ENCODE results near the gene ZNF195. TPM values are rescaled to one million over a fixed set of nuclear protein-coding genes. Genes with fewer than 3 reads are reported as not detected.

ZNF195 gene
- total RNA-seq, 1 donor from 2014 or later: 72.2 TPM

DNA sequence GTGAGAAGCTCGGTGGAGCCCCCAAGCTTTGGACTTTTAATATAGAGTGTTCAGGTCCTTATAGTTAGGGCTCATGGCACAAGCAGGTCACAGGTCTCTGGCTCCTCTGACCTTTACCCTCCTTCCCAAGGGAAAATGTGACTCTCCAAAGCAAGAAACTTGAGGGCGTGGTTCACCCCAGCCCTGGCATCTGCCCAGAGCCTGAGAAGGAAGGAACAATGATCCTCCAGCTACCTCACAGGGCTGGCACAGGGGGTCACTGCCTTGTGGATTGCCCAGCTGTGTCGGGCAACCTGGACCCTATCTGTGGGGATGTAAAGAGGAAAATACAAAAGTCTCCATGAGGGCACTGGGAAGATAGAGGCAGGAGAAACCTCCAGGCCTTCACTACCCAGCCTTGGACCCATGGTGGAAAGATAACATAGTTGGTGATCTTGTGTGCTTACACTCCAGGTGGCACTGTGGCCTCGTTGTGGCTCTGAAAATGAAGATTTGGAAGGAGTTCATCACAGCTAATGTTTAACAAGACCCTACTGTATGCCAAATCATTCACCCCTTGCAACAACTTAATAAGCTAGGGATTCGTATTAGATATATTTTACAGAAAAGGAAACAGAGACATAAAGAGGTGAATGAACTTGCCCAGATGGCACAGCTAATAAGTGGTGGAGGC, 3.8 kb upstream of the ZNF195 start:
- Mint-ChIP-seq H3K4me1 (peaks cover 14% of the 10 kb centered on the region), H3K9me3 (peaks cover 34% of the 10 kb centered on the region), H3K27me3 (ENCODE audit: insufficient read depth, low read depth) (peaks cover 6% of the 10 kb centered on the region), H3K27ac (no peak overlapping the region), H3K4me3 (no peak overlapping the region), H3K36me3 (peaks cover 34% of the 10 kb centered on the region)
- Histone ChIP-seq H3K4me1 (peaks cover 18% of the 10 kb centered on the region), H3K36me3 (no peaks in the 10 kb centered on the region), H3K27ac (no peak overlapping the region), H3F3A (ENCODE audit: low read depth) (peaks cover 23% of the 10 kb centered on the region), H2AFZ (replicated peaks) (no peak overlapping the region), H3K27me3 (no peaks in the 10 kb centered on the region), H3K9me3 (ENCODE audit: low read depth) (no peaks in the 10 kb centered on the region), H3K4me2 (peak overlapping the region; percentile 94), H4K20me1 (ENCODE audit: low read depth) (peaks cover under 1% of the 10 kb centered on the region), H3K4me3 (peak overlapping the region; percentile 56), H3K79me2 (ENCODE audit: low read depth) (peaks cover 39% of the 10 kb centered on the region), H3K9ac (no peak overlapping the region)
- DNase-seq (ENCODE audit: low spot score): no peak
- TF ChIP-seq EZH2 (IDR thresholded peaks at IDR 0.05) (no peak), EZH2phosphoT487 (IDR thresholded peaks at IDR 0.05) (no peak)
- TF ChIP-seq, protein P1, sequence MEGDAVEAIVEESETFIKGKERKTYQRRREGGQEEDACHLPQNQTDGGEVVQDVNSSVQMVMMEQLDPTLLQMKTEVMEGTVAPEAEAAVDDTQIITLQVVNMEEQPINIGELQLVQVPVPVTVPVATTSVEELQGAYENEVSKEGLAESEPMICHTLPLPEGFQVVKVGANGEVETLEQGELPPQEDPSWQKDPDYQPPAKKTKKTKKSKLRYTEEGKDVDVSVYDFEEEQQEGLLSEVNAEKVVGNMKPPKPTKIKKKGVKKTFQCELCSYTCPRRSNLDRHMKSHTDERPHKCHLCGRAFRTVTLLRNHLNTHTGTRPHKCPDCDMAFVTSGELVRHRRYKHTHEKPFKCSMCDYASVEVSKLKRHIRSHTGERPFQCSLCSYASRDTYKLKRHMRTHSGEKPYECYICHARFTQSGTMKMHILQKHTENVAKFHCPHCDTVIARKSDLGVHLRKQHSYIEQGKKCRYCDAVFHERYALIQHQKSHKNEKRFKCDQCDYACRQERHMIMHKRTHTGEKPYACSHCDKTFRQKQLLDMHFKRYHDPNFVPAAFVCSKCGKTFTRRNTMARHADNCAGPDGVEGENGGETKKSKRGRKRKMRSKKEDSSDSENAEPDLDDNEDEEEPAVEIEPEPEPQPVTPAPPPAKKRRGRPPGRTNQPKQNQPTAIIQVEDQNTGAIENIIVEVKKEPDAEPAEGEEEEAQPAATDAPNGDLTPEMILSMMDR (IDR thresholded peaks at IDR 0.05): no peak

GRCh38 chr11:3381794-3382193, 2.8 kb upstream of the ZNF195 start:
- Histone ChIP-seq H3K4me2 (peak overlapping the region; percentile 94), H3F3A (ENCODE audit: low read depth) (peaks cover 23% of the 10 kb centered on the region), H3K79me2 (ENCODE audit: low read depth) (peaks cover 49% of the 10 kb centered on the region), H3K27me3 (no peaks in the 10 kb centered on the region), H3K27ac (peak overlapping the region; percentile 20), H3K9ac (peak overlapping the region; percentile 60), H2AFZ (replicated peaks) (peak overlapping the region; percentile 48), H3K9me3 (ENCODE audit: low read depth) (no peaks in the 10 kb centered on the region), H3K36me3 (peaks cover 2% of the 10 kb centered on the region), H4K20me1 (ENCODE audit: low read depth) (peaks cover 11% of the 10 kb centered on the region), H3K4me1 (peaks cover 27% of the 10 kb centered on the region), H3K4me3 (peak overlapping the region; percentile 56)
- Mint-ChIP-seq H3K4me1 (peaks cover 16% of the 10 kb centered on the region), H3K36me3 (peaks cover 44% of the 10 kb centered on the region), H3K27me3 (ENCODE audit: insufficient read depth, low read depth) (peaks cover 7% of the 10 kb centered on the region), H3K27ac (no peak overlapping the region), H3K9me3 (peaks cover 42% of the 10 kb centered on the region), H3K4me3 (peak overlapping the region; percentile 79)
- DNase-seq (ENCODE audit: low spot score): peak; percentile 28
- TF ChIP-seq EZH2phosphoT487 (IDR thresholded peaks at IDR 0.05) (no peak), EZH2 (IDR thresholded peaks at IDR 0.05) (no peak)
- TF ChIP-seq, protein P1 (IDR thresholded peaks at IDR 0.05): no peak

DNA sequence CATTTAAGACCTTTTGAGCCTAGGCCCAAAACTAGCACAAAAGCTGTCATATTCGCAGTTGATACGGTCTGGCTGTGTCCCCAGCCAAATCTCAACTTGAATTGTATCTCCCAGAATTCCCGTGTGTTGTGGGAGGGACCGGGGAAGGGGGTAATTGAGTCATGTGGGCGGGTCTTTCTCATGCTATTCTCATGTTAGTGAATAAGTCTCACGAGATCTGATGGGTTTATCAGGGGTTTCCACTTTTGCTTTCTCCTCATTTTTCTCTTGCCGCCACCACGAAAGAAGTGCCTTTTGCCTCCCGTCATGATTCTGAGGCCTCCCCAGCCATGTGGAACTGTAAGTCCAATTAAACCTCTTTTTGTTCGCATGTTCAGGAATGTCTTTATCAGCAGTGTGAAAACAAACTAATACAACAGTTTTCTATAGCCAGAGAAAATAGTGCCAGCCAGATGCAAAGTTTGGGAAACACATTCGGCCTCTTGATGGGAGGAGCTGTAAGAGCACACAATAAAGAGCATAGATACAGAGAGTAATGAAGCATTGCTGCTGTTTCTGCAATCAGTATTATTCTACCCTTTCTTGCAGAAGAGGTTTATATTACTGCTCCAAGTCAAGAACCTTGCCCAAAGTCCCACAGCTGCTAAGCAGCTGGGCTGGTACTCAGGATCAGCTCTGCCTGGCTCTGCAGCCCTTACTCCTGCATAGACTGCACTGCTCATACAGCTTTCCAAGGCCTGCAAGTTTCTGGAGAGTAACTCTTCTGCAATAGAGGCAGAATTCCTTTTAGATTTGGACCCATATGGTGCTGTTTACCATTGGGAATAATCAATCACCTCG, 2.0 kb upstream of the ZNF195 start:
- Histone ChIP-seq H3K4me3 (peak overlapping the region; percentile 56), H3K9ac (peak overlapping the region; percentile 60), H3K4me2 (peak overlapping the region; percentile 94), H3K36me3 (peaks cover 5% of the 10 kb centered on the region), H2AFZ (replicated peaks) (peak overlapping the region; percentile 48), H3K27me3 (no peaks in the 10 kb centered on the region), H4K20me1 (ENCODE audit: low read depth) (peaks cover 19% of the 10 kb centered on the region), H3K79me2 (ENCODE audit: low read depth) (peaks cover 57% of the 10 kb centered on the region), H3K27ac (no peak overlapping the region), H3K4me1 (peaks cover 35% of the 10 kb centered on the region), H3F3A (ENCODE audit: low read depth) (peaks cover 23% of the 10 kb centered on the region), H3K9me3 (ENCODE audit: low read depth) (no peaks in the 10 kb centered on the region)
- DNase-seq (ENCODE audit: low spot score): peak; percentile 71
- Mint-ChIP-seq H3K4me1 (peaks cover 16% of the 10 kb centered on the region), H3K36me3 (peaks cover 46% of the 10 kb centered on the region), H3K27ac (no peak overlapping the region), H3K4me3 (peak overlapping the region; percentile 79), H3K9me3 (peaks cover 43% of the 10 kb centered on the region), H3K27me3 (ENCODE audit: insufficient read depth, low read depth) (peaks cover 6% of the 10 kb centered on the region)
- TF ChIP-seq EZH2phosphoT487 (IDR thresholded peaks at IDR 0.05) (no peak), EZH2 (IDR thresholded peaks at IDR 0.05) (no peak)
- TF ChIP-seq, protein P1 (IDR thresholded peaks at IDR 0.05): no peak

Data from neural progenitor cell (in vitro differentiated cells).